GM12874 (cell line): ENCODE data around the gene BRF1.

Source experiments
- CTCF ChIP-seq: IDR thresholded peaks from 2 replicates; pipeline ENCODE4 v1.5.1; 2011; ENCODE audit warnings: low read depth, mild to moderate bottlenecking, control low read depth, low read length, moderate library complexity; ENCODE audit not compliant: insufficient read depth

Gene BRF1

GRCh38 chr14:105204206-105204930 is 96.4 kb downstream of the BRF1 start:
- no peak for TF ChIP-seq CTCF

- TF ChIP-seq CTCF: no peak
These were observed 97.1 kb downstream of the BRF1 start for GRCh38 chr14:105203701-105204100.

GRCh38 chr14:105203057-105203531 is 97.7 kb downstream of the BRF1 start:
- TF ChIP-seq CTCF: peak; percentile 91

- TF ChIP-seq CTCF: no peak
These were observed 98.8 kb downstream of the BRF1 start for GRCh38 chr14:105201925-105202513.

GRCh38 chr14:105201156-105201924 is 99.5 kb downstream of the BRF1 start:
- TF ChIP-seq CTCF: peak; percentile 33; the same call in 1 of the 2 replicates

- no peak for TF ChIP-seq CTCF
These were observed 100.2 kb downstream of the BRF1 start for GRCh38 chr14:105200641-105201040.

- peak; percentile 32; the same call in 1 of the 2 replicates for TF ChIP-seq CTCF
These were observed 100.7 kb downstream of the BRF1 start for GRCh38 chr14:105200074-105200473.
